K562 (cell line): ENCODE data around the gene KLHL20. TPM values are rescaled to one million over a fixed set of nuclear protein-coding genes. Genes with fewer than 3 reads are reported as not detected.
"Not testable (repeated sequence)": the region's sequence is repeated elsewhere in the genome, so short reads cannot be mapped to it uniquely, and the experiment has no call there.

ENCODE experiments used
- ATAC-seq: fragments of 200-7000 bp; cut with Tn5 transposase; 3 replicates; pipeline ENCODE4 v1.9.1; 2020; ENCODE audit warnings: moderate library complexity
- BruUV-seq: library from RNA; stranded (reverse); fragments of 400-500 nt; replicated peaks from 2 replicates; lab custom pipeline; 2021; lab: Mats Ljungman, UMichigan
- CTCF ChIA-PET: fragments of 300-600 bp; formaldehyde crosslinking; extraction: SDS; loops from one replicate; lab custom pipeline; 2021; ENCODE audit warnings: low intra/inter-chr PET ratio; lab: Yijun Ruan, JAX
- POLR2A ChIA-PET: fragments of 300-600, 350-650 bp; sonication (Branson Sonifier 250); formaldehyde crosslinking; extraction: SDS; loops from one replicate; lab custom pipeline; 2021; ENCODE audit warnings: antibody characterized with exemption, inconsistent platforms; lab: Yijun Ruan, JAX
- DNase-seq, 4 experiments: peaks; one replicate each; pipeline versions ENCODE4 v3.0.0 to v3.0.0-alpha.2; 2011 to 2018; ENCODE audit warnings: low spot score in 3 of 4, mixed read lengths in 3 of 4; ENCODE audit errors: extremely low read depth in 1 of 4
- FAIRE-seq: peaks from 2 replicates; lab custom pipeline; 2011; peaks lifted over from hg19 to GRCh38; lab: Jason Lieb, UNC
- H2AFZ ChIP-seq: 2 replicates; pipeline ENCODE4 v1.6.0; 2011; ENCODE audit warnings: low read depth, low read length, control low read depth, inconsistent platforms
- H3K27ac ChIP-seq: fragments of 200-600 bp; 3 replicates; pipeline ENCODE4 v1.8.0; 2011; ENCODE audit warnings: low read depth, mild to moderate bottlenecking, control low read depth, inconsistent platforms, low read length, moderate library complexity, mixed read lengths; ENCODE audit errors: extremely low read depth
- H3K27me3 ChIP-seq, 2 experiments: fragments of 300-600 bp in 1 of 2; 2 replicates in 1 of 2; 3 replicates in 1 of 2; pipeline versions ENCODE4 v1.6.0 to v1.8.0; 2011; ENCODE audit warnings: inconsistent platforms in 2 of 2, low read length in 2 of 2, mild to moderate bottlenecking in 1 of 2, mixed read lengths in 1 of 2, moderate library complexity in 1 of 2; ENCODE audit not compliant: control insufficient read depth in 2 of 2, insufficient read depth in 2 of 2
- H3K36me3 ChIP-seq: fragments of 300-600 bp; 3 replicates; pipeline ENCODE4 v1.8.0; 2011; ENCODE audit warnings: mild to moderate bottlenecking, low read length, inconsistent platforms; ENCODE audit not compliant: control insufficient read depth, insufficient read depth
- H3K4me1 ChIP-seq, 2 experiments: fragments of 200-600 bp in 1 of 2; replicated peaks in 1 of 2; 2 replicates in 1 of 2; 3 replicates in 1 of 2; pipeline versions ENCODE4 v1.5.1 to v1.8.0; 2011; ENCODE audit warnings: inconsistent platforms in 2 of 2, low read length in 2 of 2, mild to moderate bottlenecking in 1 of 2, mixed read lengths in 1 of 2, moderate library complexity in 1 of 2; ENCODE audit not compliant: control insufficient read depth in 2 of 2, insufficient read depth in 2 of 2
- H3K4me2 ChIP-seq: 2 replicates; pipeline ENCODE4 v1.6.1; 2011; ENCODE audit warnings: low read length, control low read depth, inconsistent platforms, mixed read lengths; ENCODE audit not compliant: insufficient read depth
- H3K4me3 ChIP-seq: fragments of 200-600 bp; sonication (generic), shearing (Covaris generic); 2 replicates; pipeline ENCODE4 v1.5.1; 2016; ENCODE audit warnings: control low read depth, inconsistent platforms
- H3K79me2 ChIP-seq: fragments of 200-600 bp; 3 replicates; pipeline ENCODE4 v1.8.0; 2011; ENCODE audit warnings: low read length, inconsistent platforms; ENCODE audit not compliant: control insufficient read depth, insufficient read depth
- H3K9ac ChIP-seq, 2 experiments: 2 replicates each; pipeline versions ENCODE4 v1.6.0 to v1.6.1; 2011; ENCODE audit warnings: low read depth in 2 of 2, low read length in 2 of 2, control low read depth in 1 of 2, inconsistent platforms in 1 of 2, mild to moderate bottlenecking in 1 of 2, mixed read lengths in 1 of 2; ENCODE audit not compliant: insufficient read depth in 1 of 2
- H3K9me1 ChIP-seq: one replicate; pipeline ENCODE4 v1.6.0; 2011; ENCODE audit warnings: inconsistent platforms, mild to moderate bottlenecking, low read length, moderate library complexity; ENCODE audit not compliant: control insufficient read depth, insufficient read depth
- H3K9me3 ChIP-seq: replicated peaks from 2 replicates; pipeline ENCODE4 v1.5.1; 2011; ENCODE audit warnings: low read depth, low read length, inconsistent platforms; ENCODE audit not compliant: control insufficient read depth, insufficient read depth
- H4K20me1 ChIP-seq: replicated peaks from 2 replicates; pipeline ENCODE4 v1.6.1; 2011; ENCODE audit warnings: low read length, inconsistent platforms, mixed read lengths; ENCODE audit not compliant: control insufficient read depth, insufficient read depth
- C11orf30 ChIP-seq: fragments of 450-650 bp; IDR thresholded peaks from 2 replicates; pipeline ENCODE4 v1.6.1; 2016; ENCODE audit warnings: low read depth, mild to moderate bottlenecking
- CEBPB ChIP-seq: fragments of 450-650 bp; IDR thresholded peaks from 2 replicates; pipeline ENCODE4 v1.6.1; 2016; ENCODE audit warnings: missing genetic modification characterization, missing compliant biosample characterization
- CEBPG ChIP-seq, 3 experiments: fragments of 200-800 bp in 1 of 3; sonication (Bioruptor generic) in 1 of 3; sonication (generic) in 1 of 3; formaldehyde crosslinking in 1 of 3; IDR thresholded peaks in 2 of 3; conservative IDR thresholded peaks in 1 of 3; 2 replicates each; pipeline versions ENCODE4 v1.6.1 to v1.8.0; 2016 to 2022; ENCODE audit warnings: missing compliant biosample characterization in 2 of 3, missing genetic modification characterization in 2 of 3, mild to moderate bottlenecking in 1 of 3, missing genetic modification reagents in 1 of 3
- DMBX1 ChIP-seq: fragments of 250-450 bp; sonication (Bioruptor Pico); IDR thresholded peaks from 2 replicates; pipeline ENCODE4 v1.8.0; 2022; ENCODE audit warnings: inconsistent platforms, mild to moderate bottlenecking, moderate library complexity, borderline replicate concordance
- MAFG ChIP-seq: fragments of 450-650 bp; conservative IDR thresholded peaks from 2 replicates; pipeline ENCODE4 v1.6.1; 2016; ENCODE audit warnings: missing genetic modification characterization, missing compliant biosample characterization
- MCM2 ChIP-seq: fragments of 450-650 bp; IDR thresholded peaks from 2 replicates; pipeline ENCODE4 v1.6.1; 2017; ENCODE audit warnings: low read depth, mild to moderate bottlenecking
- NCOR1 ChIP-seq: fragments of 450-650 bp; IDR thresholded peaks from 2 replicates; pipeline ENCODE4 v1.6.1; 2016; ENCODE audit warnings: mild to moderate bottlenecking, moderate library complexity
- RFX5 ChIP-seq: IDR thresholded peaks from 2 replicates; pipeline ENCODE4 v1.6.1; 2011; ENCODE audit warnings: low read depth, mild to moderate bottlenecking, improper control_type of control experiment, low read length
- ZNF316 ChIP-seq: fragments of 450-650 bp; IDR thresholded peaks from 2 replicates; pipeline ENCODE4 v1.6.1; 2016
- ZNF79 ChIP-seq: fragments of 250-450 bp; sonication (Bioruptor Pico); IDR thresholded peaks from 2 replicates; pipeline ENCODE4 v1.4.0; 2020; ENCODE audit warnings: low read depth, mild to moderate bottlenecking, moderate library complexity
- WGBS: fragments of 100-300 bp; shearing (Covaris generic); methylation state at CpG from one replicate; pipeline ENCODE4 v1.1.6; 2016; ENCODE audit warnings: low coverage, mixed read lengths; ENCODE audit not compliant: insufficient coverage; ENCODE audit errors: missing lambda C conversion rate; 5-methylcytosine and 5-hydroxymethylcytosine counted together
- in situ Hi-C: fragments of 300-500 bp; cut with MboI; formaldehyde crosslinking; loops from 4 replicates; pipeline ENCODE4 v1.15.0; 2018; ENCODE audit warnings: inconsistent platforms, mixed read lengths
- intact Hi-C: fragments of 100-400 bp; cut with micrococcal nuclease; formaldehyde crosslinking; loops from 2 replicates; pipeline ENCODE4 v1.14.2; 2022
- polyA plus RNA-seq, 8 experiments: library from polyadenylated mRNA; depleted of rRNA in 4 of 8; stranded (reverse) in 5 of 8; unstranded in 3 of 8; fragments of >200 nt; fragmentation: Nextera tagmentation in 2 of 8; fragmentation: Illumina TruSeq in 1 of 8; extraction: Ambion mirVana in 2 of 8; extraction: Trizol in 1 of 8; gene quantifications; 2 replicates each; pipeline versions ENCODE4 v1.2.1 to v1.2.3, GENCODE V29; 2011 to 2014; ENCODE audit warnings: inconsistent platforms in 1 of 8, missing spikeins in 1 of 8
- total RNA-seq, 7 experiments: library from RNA; depleted of rRNA in 6 of 7; stranded (reverse); fragments of >200 nt in 6 of 7; fragmentation: Illumina TruSeq in 2 of 7; extraction: Trizol in 2 of 7; gene quantifications; 2 replicates each; pipeline versions ENCODE4 v1.2.1 to v1.2.3, GENCODE V29; 2011 to 2021; ENCODE audit warnings: low replicate concordance in 1 of 7
- TF ChIP-seq, protein P1 (sequence below): sonication (generic); formaldehyde crosslinking; IDR thresholded peaks from 2 replicates; pipeline ENCODE4 v1.8.1; 2023; ENCODE audit warnings: mild to moderate bottlenecking, missing genetic modification reagents
- TF ChIP-seq, protein P2 (sequence below), 3 experiments: fragments of 200-800 bp in 1 of 3; sonication (Bioruptor generic) in 1 of 3; sonication (generic) in 1 of 3; formaldehyde crosslinking in 1 of 3; IDR thresholded peaks; 2 replicates each; pipeline versions ENCODE4 v1.6.1 to v1.8.0; 2016 to 2022; ENCODE audit warnings: mild to moderate bottlenecking in 2 of 3, missing compliant biosample characterization in 2 of 3, missing genetic modification characterization in 2 of 3, missing genetic modification reagents in 1 of 3

KLHL20 gene
- total and polyA plus RNA-seq, 9 of the 15 experiments (the other 6 are each of a cell fraction or from before 2014, with no cell fraction given) = 8.9 to 23.2 (median 16.8) TPM

DNA sequence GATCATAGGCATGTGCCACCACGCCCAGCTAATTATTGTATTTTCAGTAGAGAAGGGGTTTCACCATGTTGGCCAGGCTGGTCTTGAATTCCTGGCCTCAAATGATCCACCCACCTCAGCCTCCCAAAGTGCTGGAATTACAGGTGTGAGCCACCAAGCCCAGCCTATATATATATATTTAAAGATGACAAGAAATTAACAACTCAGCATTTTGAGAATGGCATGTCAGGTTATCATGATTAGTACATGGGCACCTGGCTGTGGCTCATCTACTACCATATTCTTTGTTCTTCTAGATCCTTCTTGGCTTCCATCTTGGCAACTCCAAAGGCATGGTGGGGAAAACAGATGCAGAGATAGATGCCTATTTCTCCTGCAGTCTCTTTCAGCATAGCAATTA is 85.2 kb downstream of the KLHL20 start:
- TF ChIP-seq C11orf30 (peak; percentile 63; the same call in 1 of the 2 replicates), MAFG (tag) (0 out of 2 replicates have a peak, but pooled peaks have one; percentile 25), ZNF316 (peak; percentile 74)
- WGBS = 100% methylated on average over 1 of the region's 1 CpG
- TSS peak; percentile 17 for BruUV-seq

DNA sequence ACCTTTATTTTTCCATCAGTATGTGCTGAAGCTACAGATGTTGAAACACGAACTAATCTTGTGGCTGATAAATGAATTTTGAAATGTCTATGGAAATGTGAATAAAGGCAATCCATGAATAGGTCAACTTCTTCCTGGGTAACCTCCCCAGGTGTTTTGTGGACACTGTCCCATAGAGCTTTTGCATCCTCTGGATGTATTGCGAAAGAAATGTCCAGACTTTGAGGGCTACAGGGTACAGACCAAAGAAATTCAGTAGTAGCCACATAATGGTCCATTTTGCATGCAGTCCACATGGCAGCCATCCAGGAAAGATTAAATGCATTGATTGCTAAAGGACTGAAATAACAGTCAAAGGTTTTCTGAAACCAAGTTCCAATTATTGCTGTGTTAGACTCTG is 88.2 kb downstream of the KLHL20 start:
- no peak overlapping the region for H2AFZ ChIP-seq
- TF ChIP-seq CEBPB (tag) (peak; percentile 88), NCOR1 (no peak), ZNF79 (CRISPR knock-in tag) (no peak), RFX5 (no peak), DMBX1 (CRISPR knock-in tag) (no peak), CEBPG (CRISPR knock-in tag; IDR thresholded peaks at IDR 0.05) (no peak), CEBPG (tag; conservative IDR thresholded peaks at IDR 0.05 in 1 of 2, IDR thresholded peaks at IDR 0.05 in 1 of 2) (peak; percentile 57 to 59; a peak in 3 of 4 replicates), MCM2 (no peak)
- TF ChIP-seq, protein P1, sequence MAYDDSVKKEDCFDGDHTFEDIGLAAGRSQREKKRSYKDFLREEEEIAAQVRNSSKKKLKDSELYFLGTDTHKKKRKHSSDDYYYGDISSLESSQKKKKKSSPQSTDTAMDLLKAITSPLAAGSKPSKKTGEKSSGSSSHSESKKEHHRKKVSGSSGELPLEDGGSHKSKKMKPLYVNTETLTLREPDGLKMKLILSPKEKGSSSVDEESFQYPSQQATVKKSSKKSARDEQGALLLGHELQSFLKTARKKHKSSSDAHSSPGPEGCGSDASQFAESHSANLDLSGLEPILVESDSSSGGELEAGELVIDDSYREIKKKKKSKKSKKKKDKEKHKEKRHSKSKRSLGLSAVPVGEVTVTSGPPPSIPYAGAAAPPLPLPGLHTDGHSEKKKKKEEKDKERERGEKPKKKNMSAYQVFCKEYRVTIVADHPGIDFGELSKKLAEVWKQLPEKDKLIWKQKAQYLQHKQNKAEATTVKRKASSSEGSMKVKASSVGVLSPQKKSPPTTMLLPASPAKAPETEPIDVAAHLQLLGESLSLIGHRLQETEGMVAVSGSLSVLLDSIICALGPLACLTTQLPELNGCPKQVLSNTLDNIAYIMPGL (CRISPR knock-in tag) = no peak
- TF ChIP-seq, protein P2, sequence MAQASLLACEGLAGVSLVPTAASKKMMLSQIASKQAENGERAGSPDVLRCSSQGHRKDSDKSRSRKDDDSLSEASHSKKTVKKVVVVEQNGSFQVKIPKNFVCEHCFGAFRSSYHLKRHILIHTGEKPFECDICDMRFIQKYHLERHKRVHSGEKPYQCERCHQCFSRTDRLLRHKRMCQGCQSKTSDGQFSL (CRISPR knock-in tag; IDR thresholded peaks at IDR 0.05) = no peak
- TF ChIP-seq, protein P2 (tag; IDR thresholded peaks at IDR 0.05) = no peak
- H3K36me3 ChIP-seq = peaks cover 83% of the 10 kb centered on the region
- H3K79me2 ChIP-seq = no peaks in the 10 kb centered on the region; the same call in 2 of the 3 replicates
- FAIRE-seq (no peak), ATAC-seq (no peak; the same call in 2 of the 3 replicates), DNase-seq (no peak)
- no peaks in the 10 kb centered on the region for H3K9me1 ChIP-seq
- no peak overlapping the region for H3K9ac ChIP-seq
- intact Hi-C loops (no loop called here), in situ Hi-C loops (loop anchor here (25.0 kb wide), 1 partner anchor 934 kb away; no protein-coding TSS in a partner anchor)
- no peaks in the 10 kb centered on the region for H3K9me3 ChIP-seq
- no TSS peak for BruUV-seq
- H4K20me1 ChIP-seq = no peaks in the 10 kb centered on the region
- H3K27ac ChIP-seq = no peak overlapping the region
- H3K4me3 ChIP-seq = no peak overlapping the region
- ChIA-PET POLR2A (interaction anchor here (0.8 to 1.7 kb wide), 3 partner anchors 9 to 22 kb away, joined by 3 to 4 read pairs (median 3); partner anchors contain the start of genes CENPL and DARS2), CTCF (no interaction called here)
- H3K27me3 ChIP-seq = no peaks in the 10 kb centered on the region
- no peak overlapping the region for H3K4me2 ChIP-seq
- 82% methylated on average over 2 of the region's 2 CpGs for WGBS
- no peaks in the 10 kb centered on the region for H3K4me1 ChIP-seq

More for the DNA sequence above, 85.2 kb downstream of the KLHL20 start:
- H2AFZ ChIP-seq, ATAC-seq, H3K27ac ChIP-seq, H3K4me3 ChIP-seq, H4K20me1 ChIP-seq, H3K4me1 ChIP-seq, H3K27me3 ChIP-seq, CTCF ChIA-PET, H3K9me3 ChIP-seq, H3K79me2 ChIP-seq, H3K4me2 ChIP-seq, H3K9ac ChIP-seq, FAIRE-seq, intact Hi-C loops, POLR2A ChIA-PET, H3K9me1 ChIP-seq, DNase-seq: not testable (repeated sequence)
- H3K36me3 ChIP-seq = peaks cover 61% of the 10 kb centered on the region; the same call in 2 of the 3 replicates
- in situ Hi-C loops = loop anchor here (25.0 kb wide), 1 partner anchor 937 kb away; no protein-coding TSS in a partner anchor
